ENCODE measurements around the gene IGSF21. TPM values are rescaled to one million over a fixed set of nuclear protein-coding genes. Genes with fewer than 3 reads are reported as not detected.

IGSF21 gene
- total RNA-seq, 2 donors from 2014 or later = 0.37 to 0.40 TPM

GRCh38 chr1:18404460-18404859 lies 296.9 kb downstream of the IGSF21 start:
- Histone ChIP-seq H3K4me1 (no peaks in the 10 kb centered on the region), H3K36me3 (no peaks in the 10 kb centered on the region), H3K4me3 (no peak overlapping the region), H3K27me3 (no peaks in the 10 kb centered on the region), H3K9ac (ENCODE audit: low read depth in 2 of 2, low read length in 2 of 2) (no peak overlapping the region), H3K27ac (no peak overlapping the region), H3K9me3 (no peaks in the 10 kb centered on the region)
- intact Hi-C loops (cut with DNase I) = no loop called here
- TF ChIP-seq CTCF (IDR thresholded peaks at IDR 0.05) = no peak
- DNase-seq = no peak

GRCh38 chr1:18407166-18408045 lies 299.8 kb downstream of the IGSF21 start:
- Histone ChIP-seq H3K4me3 (no peak overlapping the region), H3K4me1 (no peaks in the 10 kb centered on the region), H3K9me3 (no peaks in the 10 kb centered on the region), H3K27me3 (no peaks in the 10 kb centered on the region), H3K36me3 (no peaks in the 10 kb centered on the region), H3K27ac (no peak overlapping the region), H3K9ac (ENCODE audit: low read depth in 2 of 2, low read length in 2 of 2) (no peak overlapping the region)
- intact Hi-C loops (cut with DNase I) = no loop called here
- TF ChIP-seq CTCF (IDR thresholded peaks at IDR 0.05) = no peak
- DNase-seq = no peak

GRCh38 chr1:18408656-18409370 lies 301.2 kb downstream of the IGSF21 start:
- Histone ChIP-seq H3K36me3 (no peaks in the 10 kb centered on the region), H3K4me3 (no peak overlapping the region), H3K27ac (no peak overlapping the region), H3K9ac (ENCODE audit: low read depth in 2 of 2, low read length in 2 of 2) (no peak overlapping the region), H3K4me1 (no peaks in the 10 kb centered on the region), H3K27me3 (no peaks in the 10 kb centered on the region), H3K9me3 (no peaks in the 10 kb centered on the region)
- DNase-seq = no peak
- intact Hi-C loops (cut with DNase I) = no loop called here
- no peak for TF ChIP-seq CTCF (IDR thresholded peaks at IDR 0.05)

GRCh38 chr1:18409609-18410237 lies 302.1 kb downstream of the IGSF21 start:
- DNase-seq = no peak

More at GRCh38 chr1:18409609-18410237, 302.1 kb downstream of the IGSF21 start:
- TF ChIP-seq CTCF (IDR thresholded peaks at IDR 0.05) = no peak
- Histone ChIP-seq H3K9ac (ENCODE audit: low read depth in 2 of 2, low read length in 2 of 2) (no peak overlapping the region), H3K4me3 (no peak overlapping the region), H3K27me3 (no peaks in the 10 kb centered on the region), H3K27ac (no peak overlapping the region), H3K4me1 (no peaks in the 10 kb centered on the region), H3K36me3 (no peaks in the 10 kb centered on the region), H3K9me3 (no peaks in the 10 kb centered on the region)
- intact Hi-C loops (cut with DNase I) = no loop called here
